HFF-Myc (cell line): ENCODE measurements around the gene TCFL5.

Experiments
- DNase-seq: peaks from one replicate; pipeline ENCODE4 v3.0.0-alpha.2; 2011; ENCODE audit warnings: low read depth; ENCODE audit errors: extremely low read depth
- H3K4me3 ChIP-seq: replicated peaks from 2 replicates; pipeline ENCODE4 v1.5.1; 2011; ENCODE audit warnings: low read depth, mild to moderate bottlenecking, control low read depth, low read length
- CTCF ChIP-seq: IDR thresholded peaks from 2 replicates; pipeline ENCODE4 v1.5.1; 2012; ENCODE audit warnings: mild to moderate bottlenecking, low read depth, low read length, control low read depth; ENCODE audit errors: missing control alignments

Gene TCFL5

DNA sequence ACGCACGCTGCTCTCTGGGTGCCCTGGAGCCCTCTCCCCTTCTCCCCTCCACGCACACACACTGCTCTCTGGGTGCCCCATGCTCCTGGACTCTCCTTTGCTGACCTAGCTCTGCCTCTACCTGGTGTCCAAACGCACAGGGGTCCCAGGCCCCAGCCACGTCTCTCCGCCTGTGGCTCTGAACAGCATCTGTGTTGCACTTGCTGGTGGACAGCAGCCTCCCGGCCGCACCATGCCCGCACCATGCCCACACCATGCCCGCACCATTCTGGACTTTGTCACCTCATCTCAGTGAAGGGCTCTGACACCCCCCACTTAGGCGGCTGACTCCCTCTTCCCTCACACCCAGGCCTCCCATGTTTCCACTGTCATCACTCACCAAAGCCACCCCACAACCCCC lies 21.8 kb downstream of the TCFL5 start:
- no peak overlapping the region for H3K4me3 ChIP-seq
- no peak for DNase-seq

GRCh38 chr20:62839261-62839660 lies 22.4 kb downstream of the TCFL5 start:
- H3K4me3 ChIP-seq: no peak overlapping the region
- no peak for DNase-seq
- TF ChIP-seq CTCF: no peak

More for the DNA sequence above, 21.8 kb downstream of the TCFL5 start:
- TF ChIP-seq CTCF: no peak

DNA sequence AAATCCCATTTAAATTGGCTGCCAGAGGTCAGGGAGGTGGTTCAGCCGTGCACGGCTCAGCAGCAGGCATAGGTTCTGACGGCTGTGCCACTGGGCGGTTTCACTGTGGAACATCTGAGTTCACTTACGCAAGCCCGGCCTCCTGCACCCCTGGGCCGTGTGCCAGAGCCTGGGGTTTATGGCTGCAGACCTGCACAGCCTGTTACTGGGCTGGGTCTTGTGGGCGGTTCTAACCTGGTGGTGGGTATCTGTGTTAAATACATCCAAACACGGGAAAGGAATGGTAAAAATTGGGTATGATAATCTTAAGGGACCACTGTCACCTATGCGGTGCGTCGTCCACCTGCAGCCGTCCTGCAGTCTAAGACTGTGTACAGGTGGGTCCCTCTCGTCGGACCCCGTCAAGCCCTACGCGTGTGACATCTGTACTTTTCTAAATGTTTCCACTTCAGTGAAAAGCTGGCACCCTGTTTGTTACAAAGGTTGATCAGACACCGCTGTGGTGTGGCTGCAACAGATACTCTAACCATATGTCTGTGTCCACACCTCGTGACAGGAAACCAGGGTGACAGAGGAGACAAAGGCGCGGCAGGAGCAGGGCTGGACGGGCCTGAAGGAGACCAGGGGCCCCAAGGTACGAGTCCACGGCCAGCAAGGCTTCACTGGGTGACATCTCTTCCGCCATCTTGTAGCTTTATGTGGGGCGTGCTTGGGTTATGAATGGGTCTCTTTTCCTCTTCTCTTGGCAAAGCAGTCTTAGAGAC lies 23.3 kb downstream of the TCFL5 start:
- no peak for TF ChIP-seq CTCF
- peak; percentile 70 for DNase-seq
- H3K4me3 ChIP-seq: no peak overlapping the region

DNA sequence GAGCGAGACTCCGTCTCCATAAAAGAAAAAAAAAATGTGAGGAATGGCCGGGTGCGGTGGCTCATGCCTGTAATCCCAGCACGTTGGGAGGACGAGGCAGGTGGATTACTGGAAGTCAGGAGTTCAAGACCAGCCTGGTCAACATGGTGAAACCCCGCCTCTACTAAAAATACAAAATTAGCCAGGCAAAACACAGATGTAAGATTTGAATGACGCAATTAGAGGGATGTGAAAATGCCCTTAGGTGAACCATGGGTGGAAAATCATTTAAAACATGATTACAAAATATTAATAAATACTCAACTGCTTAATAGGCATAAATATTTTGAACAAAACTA lies 23.9 kb downstream of the TCFL5 start:
- no peak for DNase-seq
- no peak overlapping the region for H3K4me3 ChIP-seq
- TF ChIP-seq CTCF: no peak

DNA sequence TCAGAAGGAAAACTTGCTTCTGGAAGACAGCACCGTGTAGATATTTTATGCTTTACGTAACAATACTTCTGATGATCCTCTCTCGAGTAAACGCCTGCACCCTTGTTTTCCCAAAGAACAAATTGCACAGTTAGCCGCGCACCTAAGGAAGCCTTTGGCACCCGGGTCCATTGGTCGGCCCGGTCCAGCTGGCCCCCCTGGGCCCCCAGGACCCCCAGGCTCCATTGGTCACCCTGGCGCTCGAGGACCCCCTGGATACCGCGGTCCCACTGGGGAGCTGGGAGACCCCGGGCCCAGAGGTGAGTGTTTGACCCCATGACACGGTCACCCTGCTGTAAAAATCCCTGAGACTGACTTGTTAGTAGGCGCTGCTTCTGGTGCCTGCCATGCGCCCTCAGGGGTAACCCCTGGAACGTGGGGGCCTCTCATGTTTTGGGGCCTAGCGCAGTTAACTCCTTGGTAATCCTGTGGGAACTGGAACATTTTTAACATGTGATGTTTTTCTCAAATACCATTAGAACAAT lies 24.6 kb downstream of the TCFL5 start:
- H3K4me3 ChIP-seq: no peak overlapping the region
- DNase-seq: no peak
- no peak for TF ChIP-seq CTCF

GRCh38 chr20:62835931-62836861 lies 25.4 kb downstream of the TCFL5 start:
- no peak for DNase-seq
- TF ChIP-seq CTCF: no peak
- H3K4me3 ChIP-seq: no peak overlapping the region
